Hepatic stellate cell (primary cell): Measurements from ENCODE around the gene ALDH1L1.

Experiments
- DNase-seq: peaks from one replicate; pipeline ENCODE4 v3.0.0; 2011; ENCODE audit warnings: low spot score

ALDH1L1 gene

GRCh38 chr3:126180477-126181397 lies at the start of gene ALDH1L1:
TSS of gene ALDH1L1 (minus strand) at chr3:126180586. CDS start at chr3:126160979, 19,607 bp downstream.
- DNase-seq: no peak

GRCh38 chr3:126226374-126226773 lies 46.0 kb upstream of the ALDH1L1 start:
- no peak for DNase-seq

- DNase-seq: peak; percentile 32
These were observed 36.0 kb upstream of the ALDH1L1 start for GRCh38 chr3:126216416-126216815.

- DNase-seq: no peak
These were observed 33.1 kb upstream of the ALDH1L1 start for GRCh38 chr3:126213379-126214028.

DNA sequence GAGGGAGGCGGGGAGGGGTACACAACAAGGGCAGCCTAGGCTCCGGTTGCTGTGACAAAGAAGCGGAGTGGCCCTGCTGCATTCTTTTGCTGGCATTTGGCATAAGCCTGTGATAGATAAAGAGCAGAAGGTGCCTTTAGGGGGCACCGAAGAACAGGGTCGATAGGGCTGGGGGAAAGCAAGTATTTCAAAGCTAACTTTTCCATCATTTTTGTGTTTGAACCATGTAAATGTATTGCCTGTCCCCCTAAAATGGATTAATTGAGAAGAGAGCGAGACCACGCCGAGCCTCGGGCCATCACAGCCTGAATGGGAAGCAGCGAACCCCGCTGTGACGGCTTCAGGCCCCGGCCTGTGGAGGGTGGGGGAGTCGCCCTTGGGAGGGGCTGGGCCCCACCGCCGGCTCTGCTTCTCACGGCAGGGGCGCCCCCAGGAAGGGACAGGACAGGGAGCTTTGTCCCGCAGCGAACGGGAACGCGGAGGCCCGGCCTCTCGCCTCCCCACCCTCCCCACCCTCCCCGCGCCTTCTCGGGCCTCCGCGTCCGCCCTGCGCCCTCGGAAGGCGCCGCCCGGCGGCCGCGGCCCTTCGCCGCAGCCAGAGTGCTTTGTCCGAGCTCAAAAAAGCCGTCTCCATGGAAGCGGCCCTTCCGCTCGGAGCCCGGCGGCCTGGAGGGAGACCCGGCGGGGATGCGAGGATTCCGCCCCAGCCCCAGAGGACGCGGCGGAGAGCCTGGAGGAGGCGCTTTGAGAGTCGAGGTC lies 32.4 kb upstream of the ALDH1L1 start:
- peak; percentile 43 for DNase-seq

DNA sequence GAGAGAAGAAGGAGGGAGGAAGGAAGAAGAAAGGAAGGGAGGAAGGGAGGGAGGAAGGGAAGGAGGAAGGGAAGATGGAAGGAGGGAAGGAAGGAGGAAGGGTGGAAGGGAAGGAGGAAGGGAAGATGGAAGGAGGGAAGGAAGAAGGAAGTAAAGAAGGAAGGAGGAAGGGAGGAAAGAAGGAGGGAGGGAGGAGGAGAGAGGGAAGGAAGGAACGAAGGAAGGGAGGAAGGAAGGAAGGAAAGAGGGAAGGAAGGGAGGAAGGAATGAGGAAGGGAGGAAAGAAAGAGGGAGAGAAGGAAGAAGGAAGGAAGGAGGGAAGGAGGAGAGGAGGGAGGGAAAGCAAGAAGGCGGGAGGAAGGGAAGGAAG lies 31.8 kb upstream of the ALDH1L1 start:
- no peak for DNase-seq

DNA sequence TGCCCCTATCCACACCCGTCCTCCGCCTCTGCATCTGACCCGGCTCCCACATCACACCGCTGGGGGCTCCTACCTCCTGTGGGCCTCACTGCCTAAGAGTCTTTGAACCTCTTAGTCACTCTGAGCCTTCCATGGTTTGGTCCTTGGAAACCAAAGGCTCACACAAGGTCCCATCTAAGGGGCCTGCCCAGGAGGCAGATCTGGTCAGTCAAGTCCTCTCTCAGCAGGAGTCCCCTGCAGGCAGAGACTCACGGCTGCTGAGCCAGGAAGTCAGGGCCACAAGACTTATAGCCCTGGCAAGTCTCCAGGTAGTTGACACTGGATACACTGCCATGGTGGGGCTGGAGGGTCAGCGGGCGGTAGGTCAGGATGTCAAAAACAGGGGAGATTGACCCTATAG lies 31.2 kb upstream of the ALDH1L1 start:
- DNase-seq: no peak

GRCh38 chr3:126210606-126211005 lies 30.2 kb upstream of the ALDH1L1 start:
- no peak for DNase-seq

GRCh38 chr3:126209741-126210140 lies 29.4 kb upstream of the ALDH1L1 start:
- DNase-seq: no peak

DNA sequence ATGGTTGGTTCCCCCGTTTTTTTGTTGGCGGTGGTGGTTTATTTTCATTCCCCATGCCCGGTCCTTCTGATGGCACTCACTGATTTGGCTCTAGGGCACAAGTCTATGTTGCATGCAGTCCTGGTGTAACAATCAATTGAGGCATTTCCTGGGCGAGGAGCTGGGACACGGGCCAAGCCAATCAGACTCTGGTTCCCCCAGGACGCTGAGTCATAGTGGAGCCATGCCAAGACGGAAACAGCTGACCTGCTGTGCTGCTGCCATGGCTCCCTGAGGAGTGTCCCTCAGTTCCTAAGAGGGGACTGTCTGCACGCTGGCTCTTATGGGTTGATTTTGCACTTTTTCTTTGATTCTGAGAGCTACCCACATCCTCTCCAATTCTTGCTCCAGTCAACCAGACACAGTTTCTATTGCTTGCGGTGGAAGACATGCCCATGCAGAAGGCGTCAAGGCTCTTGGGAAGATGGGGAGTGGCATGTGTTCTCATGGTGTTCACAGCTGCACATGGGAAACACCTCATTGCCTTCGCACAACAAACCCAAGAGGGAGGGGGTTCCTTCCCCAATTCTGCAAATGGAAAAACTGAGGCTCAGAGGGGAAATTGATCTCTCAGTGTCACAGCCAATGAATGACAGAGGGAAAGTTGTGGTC lies 28.3 kb upstream of the ALDH1L1 start:
- DNase-seq: peak; percentile 94

DNA sequence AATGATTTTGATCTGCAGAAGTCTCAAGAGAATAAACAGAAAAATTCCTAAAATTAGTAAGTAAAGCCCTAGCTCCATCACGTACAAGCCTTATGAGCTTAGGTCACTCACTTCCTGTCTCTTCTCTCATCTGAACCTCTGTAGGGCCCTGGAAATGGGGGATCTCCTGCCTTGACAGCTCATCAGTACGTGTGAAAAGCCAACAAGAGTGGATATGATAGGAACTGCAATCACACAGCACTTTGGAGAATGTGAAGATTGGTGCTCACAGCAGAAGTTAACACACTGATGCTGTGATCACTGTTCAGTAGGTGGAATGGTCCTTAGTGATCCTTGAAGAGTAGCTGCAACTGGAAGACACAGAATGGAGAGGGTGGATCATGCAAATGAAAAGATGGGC lies 27.8 kb upstream of the ALDH1L1 start:
- peak; percentile 22 for DNase-seq

DNA sequence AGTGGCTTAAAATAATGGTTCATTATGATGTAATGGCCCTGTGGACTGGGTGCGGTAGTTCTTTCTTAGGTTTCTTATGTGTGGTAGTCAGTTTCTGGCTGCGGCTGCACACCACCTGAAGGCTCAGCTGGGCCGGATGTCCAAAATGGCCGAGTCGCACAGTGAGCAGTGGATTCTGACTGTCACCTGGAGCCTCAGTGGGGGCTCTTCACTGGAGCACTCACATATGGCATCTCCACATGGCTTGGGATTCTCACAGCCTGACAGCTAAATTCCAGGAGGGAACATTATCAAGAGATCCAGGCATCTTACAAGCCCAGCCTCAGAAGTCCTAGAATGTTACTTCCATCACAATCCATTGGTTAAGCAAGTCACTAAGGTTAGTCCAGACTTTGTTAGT lies 26.8 kb upstream of the ALDH1L1 start:
- no peak for DNase-seq

DNA sequence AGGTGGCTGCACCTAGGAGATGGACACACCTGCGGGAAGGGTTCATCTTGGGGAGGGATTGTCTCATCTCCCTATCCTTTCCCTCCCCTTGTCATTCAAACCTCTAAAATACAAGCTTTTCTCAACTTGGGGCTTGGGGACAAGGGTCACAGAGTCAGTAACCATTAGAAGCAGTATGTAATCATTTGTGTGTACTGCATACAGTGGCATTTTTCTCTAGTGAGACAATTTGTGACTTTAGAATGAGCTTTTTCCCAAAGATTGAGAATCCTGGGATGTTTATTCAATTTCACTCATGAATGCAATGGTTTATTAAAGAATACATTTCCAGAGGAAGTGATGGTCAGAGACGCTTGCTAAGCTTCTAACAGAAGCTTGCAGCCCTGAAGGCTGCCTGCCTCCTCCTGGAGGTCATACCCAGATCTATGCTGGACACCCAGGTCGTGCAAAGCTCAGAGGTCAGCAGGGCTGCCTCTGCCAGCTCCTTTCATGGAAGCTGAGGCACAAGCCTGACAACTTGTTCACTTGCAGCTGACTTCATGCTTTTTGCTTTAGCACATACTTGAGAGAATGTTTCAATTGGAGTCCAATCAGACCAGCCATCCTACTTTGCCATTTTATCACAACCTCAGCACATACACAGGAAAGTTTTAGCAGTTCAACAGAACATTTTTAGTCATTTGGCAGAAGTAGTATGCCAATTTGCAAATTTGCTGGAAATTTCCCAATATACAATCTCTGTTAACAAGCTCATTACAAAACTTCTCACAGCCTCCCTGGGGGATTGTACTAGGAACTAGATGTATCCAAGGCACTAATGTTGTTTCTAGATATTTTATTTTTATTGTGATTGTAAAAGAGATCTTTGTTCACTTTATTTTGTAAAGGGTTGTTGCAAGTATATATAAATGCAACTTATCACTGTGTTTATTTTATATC lies 25.6 kb upstream of the ALDH1L1 start:
- peak; percentile 34 for DNase-seq

GRCh38 chr3:126202680-126203079 lies 22.3 kb upstream of the ALDH1L1 start:
- DNase-seq: no peak

DNA sequence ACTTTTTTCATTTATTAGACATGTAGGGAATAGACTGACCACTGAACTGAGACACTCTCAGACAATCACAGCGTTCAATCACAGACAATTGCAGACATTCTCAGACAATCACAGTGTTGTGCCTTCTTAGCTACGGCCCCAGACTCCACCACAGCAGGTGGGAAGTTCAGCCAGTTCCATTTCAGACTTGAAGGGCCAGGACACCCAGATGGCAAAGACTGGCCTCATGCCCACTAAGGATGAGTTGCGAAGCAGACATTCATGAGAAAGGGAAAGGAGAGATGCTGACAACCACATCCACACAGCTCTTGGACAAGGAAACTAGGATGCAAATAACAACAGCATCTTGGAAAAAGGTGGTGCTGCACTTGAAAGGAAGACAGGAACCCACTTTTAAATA lies 21.9 kb upstream of the ALDH1L1 start:
- no peak for DNase-seq

- no peak for DNase-seq
These were observed 20.8 kb upstream of the ALDH1L1 start for GRCh38 chr3:126201168-126201567.

- no peak for DNase-seq
These were observed 20.1 kb upstream of the ALDH1L1 start for GRCh38 chr3:126200534-126200933.

GRCh38 chr3:126199256-126199655 lies 18.9 kb upstream of the ALDH1L1 start:
- DNase-seq: no peak

GRCh38 chr3:126197854-126198584 lies 17.6 kb upstream of the ALDH1L1 start:
- peak; percentile 76 for DNase-seq

DNA sequence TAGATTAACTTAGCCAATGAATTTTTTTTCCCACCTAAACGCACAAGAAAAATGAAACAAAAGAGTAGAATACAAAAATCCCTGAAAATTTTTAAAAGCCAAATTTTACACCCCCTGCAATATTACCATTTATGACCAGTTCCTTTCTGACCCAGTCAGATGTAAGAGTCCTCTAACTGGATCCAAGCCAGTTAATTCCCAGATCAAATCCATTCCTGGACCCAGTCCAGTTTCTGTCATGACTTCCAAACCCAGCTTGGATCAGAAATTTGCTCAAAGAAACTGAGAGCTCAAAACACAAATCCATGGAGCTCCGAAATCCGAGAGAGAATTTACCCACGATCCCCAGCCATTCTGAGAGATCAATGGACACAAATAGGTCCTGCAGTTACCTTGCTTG lies 17.0 kb upstream of the ALDH1L1 start:
- no peak for DNase-seq
